NCI-H524 (cell line): ENCODE data around the gene SPRY1.
A peak's percentile ranks its signal among the peaks of the same experiment; 100 is the strongest.

Experiments used
- DNase-seq, 2 experiments: peaks; one replicate each; lab custom pipeline; 2025; lab: John Stamatoyannopoulos, UW

Gene SPRY1

DNA sequence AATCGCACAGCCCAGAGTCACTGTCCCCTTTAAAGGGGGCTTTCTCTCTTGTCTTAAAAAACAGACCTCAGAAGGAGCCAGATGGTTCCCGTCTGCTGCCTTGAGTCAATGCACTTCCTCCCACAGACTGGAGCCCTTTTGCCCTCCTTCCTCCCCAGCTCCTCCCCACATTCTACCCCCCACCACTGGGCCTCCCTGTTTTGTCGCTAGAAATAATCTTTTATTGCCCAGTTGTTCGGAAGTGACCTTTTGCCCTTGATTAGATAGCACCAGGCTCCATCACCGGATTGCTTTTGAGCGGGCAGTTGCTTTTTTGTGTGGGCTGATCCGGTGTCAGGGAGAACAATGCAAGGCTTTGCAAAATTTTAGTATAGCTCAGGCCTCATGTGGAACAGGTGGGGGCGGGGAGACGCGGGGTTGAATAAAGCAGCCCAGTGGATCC lies 47.7 kb downstream of the SPRY1 start:
- DNase-seq, result peak; percentile 38 to 65

DNA sequence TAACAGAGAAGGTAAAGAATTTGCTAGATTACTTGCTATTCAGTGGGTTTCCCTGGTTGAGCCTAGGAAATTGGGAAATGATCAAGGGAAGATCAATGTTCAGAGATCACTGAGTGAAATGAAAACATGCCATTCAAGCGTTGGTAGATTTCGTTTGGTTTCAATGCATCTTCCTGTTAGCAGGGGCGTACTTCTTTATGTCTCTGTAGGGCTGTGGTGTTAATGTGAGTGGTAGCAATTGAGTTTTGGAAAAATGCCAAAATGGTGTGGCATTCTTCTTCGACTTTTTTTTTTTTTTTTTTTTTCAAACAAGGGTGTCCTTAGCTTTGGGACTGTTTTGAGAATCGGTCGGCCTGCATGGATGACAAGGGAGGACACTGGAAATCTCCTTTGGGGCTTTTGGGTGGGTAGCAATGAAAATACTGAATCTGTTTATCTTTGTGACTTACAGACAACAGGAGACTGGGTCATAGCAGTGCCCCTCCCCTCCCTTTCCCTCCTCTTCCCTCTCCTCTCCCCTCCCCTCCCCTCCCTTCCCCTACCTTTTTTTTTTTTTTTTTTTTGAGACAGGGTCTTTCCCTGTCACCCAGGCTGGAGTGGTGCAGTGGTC lies 50.4 kb downstream of the SPRY1 start:
- DNase-seq, result no peak

DNA sequence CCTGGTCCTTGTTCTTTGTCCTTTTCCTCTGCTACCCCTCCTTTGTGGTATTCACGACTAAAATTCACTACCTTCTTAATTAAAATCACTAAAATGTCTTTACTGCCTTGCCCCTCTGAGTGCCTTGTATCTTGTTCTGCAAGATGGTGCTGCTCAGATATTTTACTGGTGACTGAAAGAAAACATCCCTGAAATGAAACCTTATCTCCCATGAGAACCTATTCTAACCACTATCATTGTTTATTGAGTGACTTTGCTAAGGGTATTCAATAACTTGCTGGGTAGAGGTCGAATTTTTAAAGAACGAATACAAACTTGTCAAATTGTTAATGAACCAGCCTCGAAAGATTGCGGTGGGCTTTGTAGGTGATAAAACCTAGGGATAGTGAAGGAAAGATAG lies 52.8 kb downstream of the SPRY1 start:
- no peak for DNase-seq

DNA sequence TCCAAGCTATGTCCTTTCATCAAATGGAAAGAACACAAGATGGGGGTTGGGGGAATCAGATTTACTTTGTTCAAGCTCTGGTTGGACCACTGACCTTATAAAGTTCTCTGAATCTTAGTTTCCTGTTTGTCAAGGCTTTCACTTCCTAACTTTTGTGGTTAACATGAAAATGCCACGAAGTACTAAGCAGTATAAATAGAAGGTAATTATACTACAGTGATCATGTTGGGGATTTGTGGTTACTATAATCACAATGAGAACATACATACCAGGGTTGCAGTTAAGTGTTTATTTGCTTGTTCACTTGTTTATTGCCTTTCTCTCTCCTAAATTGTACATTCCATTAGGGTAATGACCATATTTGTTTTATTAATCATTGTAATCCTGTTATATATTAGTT lies 53.2 kb downstream of the SPRY1 start:
- no peak for DNase-seq

DNA sequence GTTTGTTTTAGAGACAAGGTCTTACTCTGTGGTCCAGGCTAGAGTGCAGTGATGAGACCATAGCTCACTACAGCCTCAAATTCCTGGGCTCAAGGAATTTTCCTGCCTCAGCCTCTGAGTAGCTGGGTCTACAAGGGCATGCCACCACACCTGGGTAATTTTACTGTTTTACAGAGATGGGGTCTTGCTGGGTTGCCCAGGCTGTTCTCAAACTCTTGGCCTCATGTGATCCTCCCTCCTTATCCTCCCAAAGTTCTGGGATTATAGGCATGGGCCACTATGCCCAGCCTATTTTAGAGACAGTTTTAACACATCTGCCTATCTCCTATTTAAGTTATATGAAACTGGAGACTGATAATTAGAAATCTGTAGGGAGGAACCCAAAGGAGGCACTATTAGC lies 53.8 kb downstream of the SPRY1 start:
- DNase-seq, result no peak

DNA sequence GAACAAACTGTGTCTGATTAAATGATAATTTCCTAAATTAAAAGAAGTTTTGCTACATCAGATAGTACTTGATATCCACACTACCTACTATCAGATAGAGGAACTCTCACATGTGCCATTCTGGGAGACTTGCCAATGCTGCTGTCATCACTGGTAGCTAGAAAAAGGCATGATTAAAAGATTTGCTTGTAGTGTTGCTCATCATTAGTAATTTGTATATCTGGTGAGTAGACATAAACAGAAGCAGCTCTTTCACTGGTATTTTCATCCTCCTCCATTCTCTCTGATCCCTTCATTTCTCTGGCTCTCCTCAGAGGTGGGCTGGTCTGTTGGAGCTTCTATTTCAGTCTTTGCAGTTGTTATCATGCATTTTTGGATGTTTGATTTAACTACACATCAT lies 56.0 kb downstream of the SPRY1 start:
- DNase-seq, result no peak

DNA sequence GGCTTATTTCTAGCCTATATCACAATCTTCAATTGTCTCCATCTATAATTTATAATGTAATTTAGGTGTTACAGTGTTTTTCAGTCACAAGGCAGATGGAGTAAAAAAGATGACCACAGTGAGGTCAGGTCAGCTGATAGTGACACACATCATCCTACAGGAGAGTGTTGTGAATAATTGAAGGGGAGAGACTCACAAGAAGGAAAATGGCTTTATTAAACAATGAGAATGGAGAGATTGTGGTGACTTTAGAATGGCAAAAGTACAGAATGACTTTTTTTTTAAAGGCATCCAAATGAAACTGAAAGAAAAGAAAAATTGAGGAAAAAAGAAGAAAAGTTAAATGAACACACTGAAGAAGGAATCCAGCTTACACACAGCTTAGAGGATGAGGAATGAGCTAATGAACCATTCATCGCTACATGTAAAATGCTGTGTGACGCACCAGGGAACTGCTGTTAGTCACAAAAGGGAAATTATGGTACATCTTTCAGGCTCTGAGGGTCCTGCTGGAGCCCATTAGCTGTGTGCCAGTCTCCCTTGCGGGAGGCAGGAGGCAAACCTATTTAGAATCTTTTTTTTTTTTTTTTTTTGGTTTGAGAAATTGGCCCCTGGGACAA lies 56.6 kb downstream of the SPRY1 start:
- no peak for DNase-seq
